ENCODE data around the gene PAQR6. TPM values are rescaled to one million over a fixed set of nuclear protein-coding genes. Genes with fewer than 3 reads are reported as not detected.

Gene PAQR6
- total and polyA plus RNA-seq, 7 donors, result 0.30 to 1.2 (median 0.73) TPM

DNA sequence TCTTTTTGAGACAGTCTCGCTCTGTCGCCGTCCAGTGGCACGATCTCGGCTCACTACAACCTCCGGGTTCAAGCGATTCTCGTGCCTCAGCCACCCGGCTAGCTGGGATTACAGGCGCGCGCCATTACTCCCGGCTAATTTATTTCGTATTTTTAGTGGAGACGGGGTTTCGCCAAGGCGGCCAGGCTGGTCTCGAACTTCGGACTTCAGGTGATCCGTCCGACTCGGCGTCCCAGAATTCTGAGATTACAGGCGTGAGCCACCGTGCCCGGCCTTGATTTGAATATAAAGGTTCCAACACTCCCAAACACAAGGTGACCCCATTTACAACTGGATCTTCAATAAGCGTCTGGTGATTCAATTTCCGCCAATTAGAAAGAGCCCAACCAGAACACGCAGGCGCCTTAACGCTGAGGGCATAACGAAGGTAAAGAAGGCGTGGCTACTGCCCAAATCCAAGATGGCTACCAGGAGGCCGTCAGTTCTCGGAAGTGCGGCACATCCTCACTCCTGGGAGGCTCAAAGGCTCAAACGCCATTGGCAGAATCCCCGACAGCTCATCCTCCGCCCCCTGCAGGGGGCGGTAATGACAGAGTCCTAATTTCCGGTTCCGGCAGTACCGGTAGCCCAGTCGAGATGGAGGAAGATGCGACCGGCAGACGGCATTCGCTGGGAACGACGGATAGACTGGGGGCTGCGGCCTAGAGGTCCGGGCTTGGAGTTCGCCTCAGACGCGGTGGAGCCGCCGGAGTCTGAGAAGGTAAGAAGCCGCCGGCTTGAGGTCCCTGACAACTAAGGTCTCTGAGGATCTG is 54.2 kb downstream of the PAQR6 start, which contains the start of gene SLC25A44:
Gene SLC25A44 (plus strand): TSS at position 617 of the 812 bp plus-strand sequence. CDS start 5,744 bp downstream, outside the sequence.
- peak; percentile 95 to 98 for DNase-seq
- no peaks in the 10 kb centered on the region for H3K9me3 ChIP-seq
- peak; percentile 56 for TF ChIP-seq CTCF (IDR thresholded peaks at IDR 0.05)
- peak within 1 kb of the TSS; percentile 91 for H3K27ac ChIP-seq
- 1 to 4% (median 1%) methylated on average over 59 of the region's 59 CpGs for WGBS, 3 donors
- intact Hi-C loops (cut with DNase I), result no loop called here
- no peaks in the 10 kb centered on the region for H3K27me3 ChIP-seq (ENCODE audit: insufficient read depth in 3 of 3, low read length in 2 of 3)
- peak within 1 kb of the TSS; percentile 100 for H3K4me3 ChIP-seq
- H3K4me1 ChIP-seq, result peaks cover 36% of the 10 kb centered on the region
- ATAC-seq, result peak; percentile 98 to 100 (median 99)
- peaks cover 7 to 20% of the 10 kb centered on the region in 2 donors for H3K36me3 ChIP-seq (ENCODE audit: insufficient read depth in 1 of 2, low read depth in 1 of 2)

Other genes with a start within 250 kb of the PAQR6 start
- gene SSR2, start 227.1 kb downstream of the PAQR6 start, total RNA-seq, result 10 to 100 TPM; 44.6 to 77.5 (median 61.6) TPM
- gene SSR2, start 227.1 kb downstream of the PAQR6 start, polyA plus RNA-seq, result 100 to 1,000 TPM in 2 of 3 donors, 10 to 100 TPM in 1; 83.0 to 255 (median 124) TPM
- 10 to 100 TPM; 46.6 to 64.9 (median 53.1) TPM for gene UBQLN4, start 194.3 kb downstream of the PAQR6 start, total RNA-seq
- 10 to 100 TPM; 36.8 to 73.9 (median 55.5) TPM for gene UBQLN4, start 194.3 kb downstream of the PAQR6 start, polyA plus RNA-seq
- gene LAMTOR2, start 193.3 kb downstream of the PAQR6 start, total RNA-seq, result 10 to 100 TPM; 46.1 to 63.9 (median 51.2) TPM
- gene LAMTOR2, start 193.3 kb downstream of the PAQR6 start, polyA plus RNA-seq, result 100 to 1,000 TPM in 1 of 3 donors, 10 to 100 TPM in 2; 89.0 to 101 (median 95.7) TPM
- not detected for gene RAB25, start 186.9 kb downstream of the PAQR6 start, total RNA-seq
- under 1 TPM; 0.07 to 0.34 (median 0.13) TPM for gene RAB25, start 186.9 kb downstream of the PAQR6 start, polyA plus RNA-seq
- gene MEX3A, start 165.6 kb downstream of the PAQR6 start, total RNA-seq, result under 1 TPM; 0.06 to 0.28 (median 0.11) TPM
- gene MEX3A, start 165.6 kb downstream of the PAQR6 start, polyA plus RNA-seq, result under 1 TPM; 0.07 to 0.42 (median 0.22) TPM
- 100 to 1,000 TPM; 161 to 392 (median 291) TPM for gene LMNA, start 133.3 kb downstream of the PAQR6 start, total RNA-seq
- 100 to 1,000 TPM; 114 to 237 (median 138) TPM for gene LMNA, start 133.3 kb downstream of the PAQR6 start, polyA plus RNA-seq
- 1 to 10 TPM; 1.2 to 3.4 (median 2.4) TPM for gene SEMA4A, start 94.5 kb downstream of the PAQR6 start, total RNA-seq
- 1 to 10 TPM in 1 of 3 donors, under 1 TPM in 2; 0.77 to 1.8 (median 0.82) TPM for gene SEMA4A, start 94.5 kb downstream of the PAQR6 start, polyA plus RNA-seq
- 10 to 100 TPM; 11.2 to 29.8 (median 20.1) TPM for gene SLC25A44, start 54.0 kb downstream of the PAQR6 start, total RNA-seq
- gene SLC25A44, start 54.0 kb downstream of the PAQR6 start, polyA plus RNA-seq, result 10 to 100 TPM; 13.6 to 40.3 (median 21.1) TPM
- 10 to 100 TPM; 47.9 to 72.1 (median 65.6) TPM for gene PMF1, start 35.0 kb downstream of the PAQR6 start, total RNA-seq
- gene PMF1, start 35.0 kb downstream of the PAQR6 start, polyA plus RNA-seq, result 10 to 100 TPM; 52.7 to 93.4 (median 91.0) TPM
- under 1 TPM in 2 of 4 donors, not detected in 2; 0.34 to 0.44 TPM for gene BGLAP, start 5.9 kb downstream of the PAQR6 start, total RNA-seq
- gene BGLAP, start 5.9 kb downstream of the PAQR6 start, polyA plus RNA-seq, result under 1 TPM in 1 of 3 donors, not detected in 2; 0.33 TPM
- 10 to 100 TPM; 46.8 to 90.7 (median 80.8) TPM for gene SMG5, start 34.8 kb upstream of the PAQR6 start, total RNA-seq
- gene SMG5, start 34.8 kb upstream of the PAQR6 start, polyA plus RNA-seq, result 10 to 100 TPM; 54.0 to 74.5 (median 72.4) TPM
- gene TMEM79, start 36.3 kb upstream of the PAQR6 start, total RNA-seq, result 1 to 10 TPM in 1 of 4 donors, under 1 TPM in 3; 0.69 to 1.6 (median 0.87) TPM
- gene TMEM79, start 36.3 kb upstream of the PAQR6 start, polyA plus RNA-seq, result 1 to 10 TPM in 2 of 3 donors, under 1 TPM in 1; 0.89 to 3.6 (median 1.5) TPM
- gene GLMP, start 47.6 kb upstream of the PAQR6 start, total RNA-seq, result 1 to 10 TPM; 5.1 to 9.6 (median 7.5) TPM
- gene GLMP, start 47.6 kb upstream of the PAQR6 start, polyA plus RNA-seq, result 1 to 10 TPM; 6.1 to 8.3 (median 6.8) TPM
- gene VHLL, start 51.3 kb upstream of the PAQR6 start, total RNA-seq, result not detected
- gene VHLL, start 51.3 kb upstream of the PAQR6 start, polyA plus RNA-seq, result not detected
- gene CCT3, start 90.2 kb upstream of the PAQR6 start, total RNA-seq, result 100 to 1,000 TPM; 164 to 190 (median 178) TPM
- gene CCT3, start 90.2 kb upstream of the PAQR6 start, polyA plus RNA-seq, result 100 to 1,000 TPM; 144 to 258 (median 207) TPM
- gene TSACC, start 90.5 kb upstream of the PAQR6 start, total RNA-seq, result 1 to 10 TPM in 1 of 4 donors, under 1 TPM in 3; 0.50 to 1.7 (median 0.85) TPM
- gene TSACC, start 90.5 kb upstream of the PAQR6 start, polyA plus RNA-seq, result under 1 TPM; 0.30 to 0.94 (median 0.56) TPM
- gene RHBG, start 121.2 kb upstream of the PAQR6 start, total RNA-seq, result not detected
- gene RHBG, start 121.2 kb upstream of the PAQR6 start, polyA plus RNA-seq, result not detected

All from psoas muscle (tissue), 8 donors.